Stimulated activated CD8-positive, alpha-beta memory T cell treated with anti-CD3 and anti-CD28 coated beads, Interleukin-15, amount 100 ng/mL, for 48 hours (primary cell): ENCODE results near the gene PPP1R14B.

ENCODE experiments used
- DNase-seq, 2 donors: peaks; one replicate each; pipeline ENCODE4 v3.0.0-alpha.2; 2020; ENCODE audit warnings: low read depth in 2 of 2

The PPP1R14B gene

GRCh38 chr11:64230985-64231365, 15.8 kb downstream of the PPP1R14B start:
- no peak for DNase-seq

GRCh38 chr11:64230171-64230984, 16.4 kb downstream of the PPP1R14B start, which contains the start of gene DNAJC4:
DNAJC4 (plus strand) TSS chr11:64230548; CDS start chr11:64230855, 307 bp downstream.
- DNase-seq = peak; percentile 81 to 86

GRCh38 chr11:64229744-64230170, 17.0 kb downstream of the PPP1R14B start:
- no peak for DNase-seq

- DNase-seq = no peak
Observed at GRCh38 chr11:64229090-64229743, 17.5 kb downstream of the PPP1R14B start.

- no peak for DNase-seq
Observed at GRCh38 chr11:64227405-64227956, 19.3 kb downstream of the PPP1R14B start.

- DNase-seq = peak in 1 of 2 donors; percentile 63
Observed at GRCh38 chr11:64226507-64227051, 20.2 kb downstream of the PPP1R14B start.

GRCh38 chr11:64225608-64226506, 20.9 kb downstream of the PPP1R14B start, which contains the start of the genes NUDT22 and TRPT1:
NUDT22 (plus strand) TSS chr11:64226274; CDS start chr11:64226653, 379 bp downstream.
TRPT1 (minus strand) TSS chr11:64226186; CDS start chr11:64225860, 326 bp downstream.
- peak; percentile 89 to 90 for DNase-seq

GRCh38 chr11:64224891-64225607, 21.7 kb downstream of the PPP1R14B start:
- DNase-seq = no peak

- DNase-seq = no peak
Observed at GRCh38 chr11:64224151-64224890, 22.4 kb downstream of the PPP1R14B start.

GRCh38 chr11:64223001-64223651, 23.6 kb downstream of the PPP1R14B start:
- DNase-seq = no peak

GRCh38 chr11:64222651-64223000, 24.1 kb downstream of the PPP1R14B start:
- no peak for DNase-seq

- no peak for DNase-seq
Observed at GRCh38 chr11:64220798-64221197, 25.9 kb downstream of the PPP1R14B start.

- DNase-seq = no peak
Observed at GRCh38 chr11:64220271-64220670, 26.5 kb downstream of the PPP1R14B start.

GRCh38 chr11:64219755-64220154, 27.0 kb downstream of the PPP1R14B start:
- DNase-seq = no peak

- no peak for DNase-seq
Observed at GRCh38 chr11:64219354-64219684, 27.4 kb downstream of the PPP1R14B start.

GRCh38 chr11:64218628-64219353, 28.0 kb downstream of the PPP1R14B start:
- no peak for DNase-seq

GRCh38 chr11:64216879-64217278, 29.9 kb downstream of the PPP1R14B start:
- no peak for DNase-seq

GRCh38 chr11:64211181-64211872, 35.4 kb downstream of the PPP1R14B start:
- no peak for DNase-seq
